B cell (primary cell): ENCODE data around the gene MAGI2.

Experiments used
- CTCF ChIP-seq: fragments of 200-600 bp; IDR thresholded peaks from one replicate; pipeline ENCODE4 v1.8.0; 2022; ENCODE audit warnings: antibody characterized with exemption, mild to moderate bottlenecking
- EZH2 ChIP-seq: IDR thresholded peaks from 2 replicates; pipeline ENCODE4 v1.6.1; 2012; ENCODE audit warnings: borderline replicate concordance, low read depth, mild to moderate bottlenecking, moderate library complexity, low read length; ENCODE audit not compliant: insufficient read depth, poor library complexity, severe bottlenecking

- TF ChIP-seq CTCF (no peak), EZH2 (no peak)
Measured at GRCh38 chr7:78327718-78328117, 1125.7 kb downstream of the MAGI2 start.
